Endothelial cell of hepatic sinusoid (primary cell): ENCODE data around the gene GGT5.
"Not testable (repeated sequence)": the region's sequence is repeated elsewhere in the genome, so short reads cannot be mapped to it uniquely, and the experiment has no call there.

Experiments used
- in situ Hi-C: cut with HindIII; loops from 2 replicates; pipeline ENCODE4 v1.10.0; 2017; ENCODE audit warnings: low sequenced_read_pairs

Gene GGT5

GRCh38 chr22:24206460-24207263 is 38.2 kb downstream of the GGT5 start:
- in situ Hi-C loops = not testable (repeated sequence)

- in situ Hi-C loops = no loop called here
Observed at GRCh38 chr22:24205438-24206195, 39.3 kb downstream of the GGT5 start.

GRCh38 chr22:24203856-24204255 is 41.0 kb downstream of the GGT5 start:
- in situ Hi-C loops = loop anchor here (5.0 kb wide), 1 partner anchor 62 kb away; no protein-coding TSS in a partner anchor

DNA sequence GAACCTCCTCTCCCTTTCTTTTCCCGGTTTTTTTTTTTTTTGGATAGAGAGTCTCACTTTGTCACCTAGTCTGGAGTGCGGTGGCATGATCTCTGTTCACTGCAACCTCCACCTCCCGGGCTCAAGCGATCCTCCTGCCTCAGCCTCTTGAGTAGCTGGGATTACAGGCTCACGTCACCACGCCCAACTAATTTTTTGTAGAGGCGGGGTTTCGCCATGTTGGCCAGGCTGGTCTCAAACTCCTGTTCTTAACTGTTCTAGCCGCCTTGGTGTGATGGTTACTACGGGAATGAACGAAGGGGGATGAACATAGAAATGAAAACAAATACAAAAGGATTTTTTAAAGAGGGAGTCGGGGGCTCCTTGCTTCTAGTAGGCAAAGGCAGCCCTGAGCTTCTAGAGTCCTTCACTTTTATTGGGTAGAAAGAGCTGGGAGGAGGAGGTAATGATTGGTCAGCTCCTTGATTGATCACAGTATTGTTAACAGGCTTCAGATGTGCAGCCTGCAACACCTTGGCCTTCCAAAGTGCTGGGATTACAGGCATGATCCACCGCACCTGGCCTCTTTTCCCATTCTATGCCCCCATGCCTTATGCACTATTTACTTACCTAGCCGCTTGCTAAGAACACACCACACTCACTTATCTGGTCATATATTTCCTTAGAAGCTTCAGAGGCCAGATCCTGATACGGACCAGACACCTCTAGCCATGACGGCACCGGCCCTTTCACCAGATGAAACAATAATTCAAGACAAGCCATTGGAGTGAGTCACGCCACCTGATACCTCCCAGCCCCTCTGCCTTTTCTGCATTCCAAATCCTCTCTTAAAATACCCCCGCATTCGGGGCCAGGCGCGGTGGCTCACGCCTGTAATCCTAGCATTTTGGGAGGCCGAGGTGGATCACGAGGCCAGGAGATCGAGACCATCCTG is 42.9 kb downstream of the GGT5 start:
- in situ Hi-C loops = loop anchor here (5.0 kb wide), 1 partner anchor 60 kb away; no protein-coding TSS in a partner anchor

GRCh38 chr22:24200619-24201212 is 44.2 kb downstream of the GGT5 start:
- in situ Hi-C loops = loop anchor here (5.0 kb wide), 1 partner anchor 58 kb away; no protein-coding TSS in a partner anchor

- in situ Hi-C loops = no loop called here
Observed at GRCh38 chr22:24198682-24199052, 46.2 kb downstream of the GGT5 start.

GRCh38 chr22:24191893-24192292 is 53.0 kb downstream of the GGT5 start:
- in situ Hi-C loops = no loop called here

- in situ Hi-C loops = no loop called here
Observed at GRCh38 chr22:24191381-24191841, 53.5 kb downstream of the GGT5 start.

GRCh38 chr22:24190596-24191208 is 54.2 kb downstream of the GGT5 start:
- in situ Hi-C loops = no loop called here

DNA sequence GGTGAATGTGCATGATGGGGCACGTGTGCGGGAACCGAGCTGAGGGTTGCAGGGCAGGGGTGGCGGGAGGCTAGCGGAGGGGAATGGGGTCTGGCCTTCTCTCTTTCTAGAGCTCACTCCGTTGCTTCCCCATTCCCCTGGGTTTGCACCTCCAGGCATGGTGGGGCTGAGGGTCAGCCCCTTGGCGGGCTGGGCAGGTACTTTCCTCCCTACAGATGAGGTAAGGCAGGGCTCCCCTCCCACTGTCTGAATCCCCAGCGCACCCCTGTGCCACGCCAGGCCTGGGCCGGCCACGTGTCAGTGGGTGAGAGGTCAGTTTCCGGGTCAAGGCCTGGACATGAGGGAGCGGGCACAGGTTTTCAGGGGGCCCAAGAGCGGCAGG is 54.7 kb downstream of the GGT5 start:
- in situ Hi-C loops = no loop called here

DNA sequence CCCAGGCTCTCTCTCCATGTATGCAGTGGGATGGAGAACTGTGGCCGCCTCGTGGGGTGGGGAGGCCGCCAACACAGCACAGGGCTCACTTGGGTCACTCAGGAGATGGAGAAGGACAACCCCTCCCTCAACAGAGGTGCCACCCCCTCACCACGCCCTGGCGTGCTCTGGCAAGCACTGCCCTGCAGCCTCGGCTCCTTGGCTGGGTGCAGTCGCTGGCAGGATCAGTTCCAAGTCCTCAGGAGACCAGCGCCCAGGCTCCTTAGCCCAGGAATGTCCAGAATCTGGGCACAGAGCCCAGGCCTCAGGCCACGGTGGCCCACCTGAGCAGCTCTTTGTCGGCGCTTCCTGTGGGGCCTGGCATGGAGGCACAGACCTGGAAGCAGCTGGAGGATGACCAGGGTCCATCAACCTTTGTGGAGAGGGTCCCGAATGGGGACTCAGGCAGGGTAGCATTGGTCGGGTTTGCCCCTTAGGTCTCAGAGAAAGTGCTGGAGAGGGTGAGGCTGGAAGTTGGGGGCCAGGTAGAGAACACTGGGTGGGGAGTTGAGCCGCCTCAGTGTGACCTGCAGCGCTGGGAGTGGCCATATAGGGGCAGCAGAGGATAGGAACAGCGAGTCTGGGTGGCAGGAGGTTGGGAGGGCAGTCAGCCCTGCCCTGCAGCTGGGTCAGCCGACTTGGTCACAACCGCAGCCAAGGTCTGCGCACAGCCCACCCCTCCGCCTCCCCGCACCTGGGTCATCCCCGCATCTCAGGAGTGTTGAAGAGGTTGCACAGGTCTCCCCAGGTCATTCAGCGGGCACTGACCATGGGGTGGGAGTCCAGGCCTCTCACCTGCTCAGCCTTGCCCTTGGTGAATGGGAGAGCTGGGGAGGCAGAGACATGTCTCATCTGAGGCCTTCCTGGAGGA is 55.4 kb downstream of the GGT5 start:
- in situ Hi-C loops = no loop called here

DNA sequence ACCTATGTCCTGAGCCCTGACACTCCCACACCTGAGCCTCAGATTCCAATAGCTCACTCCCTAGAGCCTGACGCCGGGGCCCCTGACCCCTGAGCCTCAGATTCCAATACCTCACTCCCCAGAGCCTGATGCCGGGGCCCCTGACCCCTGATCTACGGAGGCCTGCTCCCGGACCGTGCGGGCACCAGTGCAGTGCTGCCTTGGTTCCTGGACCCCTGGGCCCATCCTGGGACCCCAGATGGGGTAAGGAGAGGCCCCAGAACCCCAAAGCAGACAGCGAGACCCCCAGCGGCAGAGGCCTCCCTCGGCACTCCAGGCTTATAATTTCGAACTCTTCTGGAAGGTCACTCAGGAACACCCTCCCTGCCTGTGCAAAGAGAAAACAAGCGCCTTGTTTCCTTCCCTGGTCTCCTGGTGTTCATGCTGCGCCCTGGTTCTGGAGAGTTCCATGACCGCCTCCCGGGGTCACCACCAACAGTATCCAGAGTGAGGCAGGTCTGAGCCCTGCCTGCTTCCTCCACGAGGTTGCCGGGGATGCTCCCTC is 56.1 kb downstream of the GGT5 start:
- in situ Hi-C loops = no loop called here

DNA sequence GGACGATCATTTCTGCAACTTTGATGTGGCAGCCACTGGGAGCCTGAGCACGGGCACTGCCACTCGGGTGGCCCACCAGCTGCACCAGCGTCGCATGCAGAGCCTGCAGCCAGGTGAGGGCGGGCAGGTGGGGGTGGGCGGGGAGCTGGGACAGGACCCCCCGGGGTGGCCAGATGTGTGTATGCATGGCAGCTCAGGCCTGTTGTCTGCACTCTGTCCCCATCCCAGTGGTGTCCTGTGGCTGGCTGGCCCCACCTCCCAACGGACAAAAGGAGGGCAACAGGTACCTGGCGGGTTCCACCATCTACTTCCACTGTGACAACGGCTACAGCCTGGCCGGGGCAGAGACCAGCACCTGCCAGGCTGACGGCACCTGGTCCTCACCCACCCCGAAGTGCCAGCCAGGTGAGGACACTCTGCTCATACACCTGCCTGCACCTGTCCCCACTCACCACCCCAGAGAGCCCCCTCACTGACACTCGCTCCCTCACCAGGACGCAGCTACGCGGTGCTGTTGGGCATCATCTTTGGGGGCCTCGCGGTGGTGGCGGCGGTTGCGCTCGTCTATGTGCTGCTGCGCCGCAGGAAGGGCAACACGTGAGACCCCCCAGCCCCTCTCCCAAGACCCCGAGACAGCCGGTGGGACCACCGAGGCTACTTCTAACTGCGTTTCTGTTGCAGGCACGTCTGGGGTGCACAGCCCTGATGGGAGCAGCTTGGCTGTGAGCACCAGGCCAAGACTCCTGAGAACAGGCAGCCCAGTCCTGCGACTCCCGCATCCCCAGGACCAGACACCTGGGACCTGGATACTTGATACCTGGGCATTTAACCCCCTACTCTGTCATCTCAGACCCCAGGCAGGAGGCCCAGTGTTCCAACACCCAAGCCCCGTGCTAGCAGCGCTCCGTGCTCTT is 56.9 kb downstream of the GGT5 start:
- in situ Hi-C loops = no loop called here

DNA sequence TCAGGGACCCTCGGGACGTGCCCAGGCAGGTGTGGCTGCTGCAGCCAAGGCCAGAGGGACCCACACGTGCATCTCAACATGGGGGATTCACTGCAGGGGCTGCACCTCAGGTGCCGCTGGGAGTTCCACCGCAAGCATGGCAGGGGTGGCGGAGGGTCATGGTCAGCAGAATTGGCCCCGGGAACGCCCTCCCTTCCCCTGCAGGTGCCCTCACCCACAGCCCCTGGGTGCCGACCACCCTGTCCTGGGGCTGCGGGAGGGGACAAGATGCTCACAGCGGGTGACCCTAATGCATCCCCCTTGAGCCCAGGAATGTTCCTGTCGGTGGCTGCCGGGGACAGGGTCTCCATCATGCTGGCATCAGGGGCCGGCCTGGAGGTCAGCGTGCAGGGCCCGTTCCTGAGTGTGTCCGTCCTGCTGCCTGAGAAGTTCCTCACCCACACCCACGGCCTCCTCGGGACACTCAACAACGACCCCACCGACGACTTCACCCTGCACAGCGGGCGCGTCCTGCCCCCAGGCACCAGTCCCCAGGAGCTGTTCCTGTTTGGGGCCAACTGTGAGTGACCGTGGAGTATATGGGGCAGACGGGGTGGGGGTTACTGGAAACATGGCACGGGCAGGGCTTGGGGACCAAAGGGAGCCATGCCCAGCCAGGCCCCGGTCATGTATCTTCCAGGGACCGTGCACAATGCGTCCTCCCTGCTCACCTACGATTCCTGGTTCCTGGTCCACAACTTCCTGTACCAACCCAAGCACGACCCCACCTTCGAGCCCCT is 57.8 kb downstream of the GGT5 start:
- in situ Hi-C loops = no loop called here

DNA sequence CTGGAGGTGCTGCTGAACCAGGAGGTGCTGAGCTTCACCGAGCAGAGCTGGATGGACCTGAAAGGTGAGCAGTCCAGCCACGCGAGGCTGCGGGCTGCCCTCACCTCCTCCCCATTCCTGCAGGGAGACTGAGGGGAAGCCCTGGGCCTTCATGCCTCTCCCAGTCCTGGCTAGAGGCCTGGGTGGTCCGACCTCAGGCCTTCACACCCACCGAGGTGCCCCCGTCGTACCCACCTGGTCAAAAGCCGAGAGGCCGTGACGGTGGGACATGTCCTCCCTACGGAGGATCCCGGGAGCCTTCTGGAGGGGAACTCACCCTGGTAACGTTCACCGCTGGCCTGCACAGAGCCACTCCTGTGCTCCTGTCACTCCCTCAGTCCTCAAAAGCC is 58.5 kb downstream of the GGT5 start:
- in situ Hi-C loops = no loop called here

- in situ Hi-C loops = no loop called here
Observed at GRCh38 chr22:24185501-24186351, 59.2 kb downstream of the GGT5 start.
